ENCODE results near the gene RXFP2.

Gene RXFP2

DNA sequence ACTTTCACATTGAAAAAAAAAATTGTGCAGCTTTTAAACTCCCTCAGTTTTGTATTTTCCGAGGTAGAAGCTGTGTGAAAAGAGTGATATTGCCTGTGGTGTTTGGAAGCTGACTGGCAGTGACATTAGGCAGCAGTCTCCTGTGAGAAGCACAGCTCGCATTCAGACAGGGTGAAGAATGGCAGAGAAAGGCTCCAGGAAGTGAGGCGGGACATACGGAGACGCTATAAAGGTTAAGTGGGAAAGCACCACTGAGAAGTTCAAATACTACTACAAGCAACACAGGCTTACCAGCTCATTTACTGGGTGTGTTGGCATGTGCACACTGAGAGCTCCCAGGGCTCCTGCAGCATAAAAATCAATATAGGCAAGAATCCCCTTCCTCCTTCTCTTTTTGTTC lies 88.4 kb downstream of the RXFP2 start:
- TF ChIP-seq, protein P1, sequence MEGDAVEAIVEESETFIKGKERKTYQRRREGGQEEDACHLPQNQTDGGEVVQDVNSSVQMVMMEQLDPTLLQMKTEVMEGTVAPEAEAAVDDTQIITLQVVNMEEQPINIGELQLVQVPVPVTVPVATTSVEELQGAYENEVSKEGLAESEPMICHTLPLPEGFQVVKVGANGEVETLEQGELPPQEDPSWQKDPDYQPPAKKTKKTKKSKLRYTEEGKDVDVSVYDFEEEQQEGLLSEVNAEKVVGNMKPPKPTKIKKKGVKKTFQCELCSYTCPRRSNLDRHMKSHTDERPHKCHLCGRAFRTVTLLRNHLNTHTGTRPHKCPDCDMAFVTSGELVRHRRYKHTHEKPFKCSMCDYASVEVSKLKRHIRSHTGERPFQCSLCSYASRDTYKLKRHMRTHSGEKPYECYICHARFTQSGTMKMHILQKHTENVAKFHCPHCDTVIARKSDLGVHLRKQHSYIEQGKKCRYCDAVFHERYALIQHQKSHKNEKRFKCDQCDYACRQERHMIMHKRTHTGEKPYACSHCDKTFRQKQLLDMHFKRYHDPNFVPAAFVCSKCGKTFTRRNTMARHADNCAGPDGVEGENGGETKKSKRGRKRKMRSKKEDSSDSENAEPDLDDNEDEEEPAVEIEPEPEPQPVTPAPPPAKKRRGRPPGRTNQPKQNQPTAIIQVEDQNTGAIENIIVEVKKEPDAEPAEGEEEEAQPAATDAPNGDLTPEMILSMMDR (IDR thresholded peaks at IDR 0.05): no peak

GRCh38 chr13:31835932-31836331 lies 96.6 kb downstream of the RXFP2 start:
- TF ChIP-seq, protein P1 (IDR thresholded peaks at IDR 0.05): no peak

GRCh38 chr13:31843044-31843443 lies 103.7 kb downstream of the RXFP2 start:
- TF ChIP-seq, protein P1 (IDR thresholded peaks at IDR 0.05): no peak

DNA sequence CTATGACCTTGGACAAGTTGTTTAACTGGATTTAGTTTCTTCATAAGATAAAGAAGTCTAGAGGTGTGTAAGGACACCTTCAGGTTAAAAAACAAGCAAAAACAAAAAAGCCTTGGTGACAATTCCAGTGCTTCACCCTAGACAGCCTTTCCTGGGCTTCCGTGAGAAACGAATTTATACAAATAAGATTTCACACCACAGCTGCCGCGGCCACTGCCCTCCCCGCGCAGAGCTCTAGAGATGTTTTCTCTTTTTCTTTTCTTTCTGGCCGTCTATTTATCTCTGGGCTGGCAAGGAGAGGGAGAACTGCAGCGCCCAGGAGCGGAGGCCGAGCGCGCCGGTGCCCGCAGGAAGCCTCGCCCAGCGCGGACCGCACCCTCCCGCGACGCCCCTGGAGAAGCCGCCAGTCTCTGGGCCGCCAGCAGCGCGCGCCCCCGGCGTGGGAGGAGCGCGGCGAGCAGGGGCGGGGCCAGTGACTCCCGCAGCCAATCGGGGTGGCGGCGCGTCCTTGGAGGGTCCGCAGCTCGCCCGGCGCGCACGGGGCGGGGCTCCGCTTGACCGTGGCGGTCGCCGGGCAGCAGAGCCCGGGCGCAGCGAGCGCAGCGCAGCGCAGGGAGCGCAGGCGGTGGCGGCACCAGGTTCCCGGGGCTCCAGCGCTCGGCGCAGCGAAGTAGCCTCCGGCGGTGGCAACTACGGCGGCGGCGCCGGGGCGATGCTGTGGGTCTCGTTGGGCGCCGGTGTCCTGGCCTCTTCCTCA lies 107.0 kb downstream of the RXFP2 start:
- TF ChIP-seq, protein P1 (IDR thresholded peaks at IDR 0.05): no peak

DNA sequence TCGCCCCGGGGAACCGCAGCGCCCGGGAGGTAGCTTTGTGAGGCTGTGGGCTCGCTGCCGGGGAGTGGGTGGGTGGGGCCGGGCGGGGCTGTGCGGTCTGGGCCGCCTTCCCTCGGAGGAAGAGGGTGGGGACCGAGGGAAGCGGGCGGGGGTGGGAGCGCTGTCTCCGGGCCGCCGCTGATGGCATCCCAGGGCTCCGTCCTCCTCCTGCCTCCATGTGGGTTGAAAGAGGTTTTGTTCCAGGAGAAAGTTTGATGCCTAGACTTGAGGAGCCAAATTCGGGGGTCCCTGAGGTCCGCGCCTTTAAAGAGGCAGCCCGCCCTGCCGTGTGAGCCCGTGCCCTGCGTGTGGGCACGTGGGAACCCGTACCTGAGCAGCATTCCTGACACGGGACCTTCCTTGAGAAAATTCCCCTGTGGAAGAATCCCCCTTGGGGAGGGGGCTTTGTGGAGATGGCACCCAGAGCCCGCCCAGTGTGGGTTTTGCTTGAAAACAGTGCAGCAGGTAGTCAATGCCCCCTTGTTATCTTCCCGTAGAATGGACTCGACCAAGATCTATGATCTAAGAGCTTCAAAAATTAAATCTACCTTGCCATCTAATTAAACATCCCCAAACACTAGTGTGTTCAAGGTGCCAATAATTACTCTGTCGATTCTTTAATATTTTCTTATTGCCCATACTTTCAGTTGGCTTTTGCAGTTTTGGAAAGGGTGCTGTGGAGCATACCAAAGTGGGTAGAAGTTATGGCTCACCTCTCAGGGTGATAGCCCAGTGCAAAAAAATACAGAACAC lies 107.8 kb downstream of the RXFP2 start:
- TF ChIP-seq, protein P1 (IDR thresholded peaks at IDR 0.05): no peak

DNA sequence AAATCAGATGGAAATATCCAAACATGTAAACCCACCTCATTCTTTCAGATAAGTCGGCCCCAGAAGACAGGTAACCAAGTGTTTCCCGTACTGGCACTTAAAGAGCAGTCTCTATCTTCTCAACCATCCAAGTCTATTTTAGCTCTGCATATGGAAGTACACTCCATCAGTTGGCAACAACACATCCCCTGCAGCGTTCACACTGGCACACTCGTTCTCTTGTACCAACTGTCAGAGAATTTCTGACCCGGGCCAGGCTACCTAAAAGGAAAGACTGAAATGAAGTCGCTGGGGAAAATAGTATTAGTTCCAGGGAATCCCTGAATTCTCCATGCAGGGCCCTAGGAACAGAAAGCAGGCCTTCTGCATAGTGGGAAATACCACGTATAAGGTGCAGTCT lies 109.3 kb downstream of the RXFP2 start:
- TF ChIP-seq, protein P1 (IDR thresholded peaks at IDR 0.05): no peak

GRCh38 chr13:31849206-31849605 lies 109.9 kb downstream of the RXFP2 start:
- TF ChIP-seq, protein P1 (IDR thresholded peaks at IDR 0.05): no peak
